ENCODE results near the gene HAT1. TPM values are rescaled to one million over a fixed set of nuclear protein-coding genes. Genes with fewer than 3 reads are reported as not detected.

The HAT1 gene
- total and polyA plus RNA-seq, 2 of the 4 experiments (the other 2 are of a cell fraction) = 24.4 to 42.1 TPM

DNA sequence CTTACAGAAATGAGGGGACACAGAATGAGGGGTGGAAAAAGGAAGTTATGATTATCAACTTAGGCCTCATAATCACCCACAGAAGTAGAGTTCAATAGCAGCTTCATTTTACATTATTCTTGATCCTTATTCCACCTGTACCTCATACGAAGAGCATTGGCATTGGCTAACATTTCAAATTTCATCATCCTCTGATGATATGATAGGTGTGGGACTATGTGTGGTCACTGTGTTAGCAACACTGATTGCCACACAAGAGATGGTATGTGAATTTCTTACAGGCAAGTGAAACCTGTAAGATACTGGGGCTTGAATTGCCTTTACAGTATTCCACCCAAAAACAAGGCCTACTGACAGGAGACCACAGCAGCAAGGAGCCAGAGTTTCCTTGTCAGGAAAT lies 14.0 kb upstream of the HAT1 start:
- Histone ChIP-seq H3K23ac (ENCODE audit: low read depth, low read length) (no peak overlapping the region), H4K91ac (ENCODE audit: insufficient read depth, low read depth, low read length) (no peak overlapping the region), H3K9ac (ENCODE audit: low read depth, low read length) (no peak overlapping the region), H3K36me3 (ENCODE audit: control insufficient read depth, insufficient read depth, low read length) (no peaks in the 10 kb centered on the region), H3K4ac (ENCODE audit: low read depth, low read length) (no peak overlapping the region), H2BK5ac (ENCODE audit: low read depth, low read length, poor library complexity, severe bottlenecking) (no peak overlapping the region), H3K4me3 (ENCODE audit: insufficient read depth, low read depth, low read length) (no peak overlapping the region), H4K20me1 (ENCODE audit: insufficient read depth, low read length) (no peaks in the 10 kb centered on the region), H4K5ac (ENCODE audit: low read depth, low read length) (no peak overlapping the region), H3K27ac (ENCODE audit: insufficient read depth, low read length) (no peak overlapping the region), H2AK5ac (ENCODE audit: low read depth, low read length) (no peak overlapping the region), H2BK120ac (ENCODE audit: low read depth, low read length) (no peak overlapping the region), H3K4me2 (ENCODE audit: low read depth, low read length) (no peak overlapping the region), H3K14ac (replicated peaks; ENCODE audit: low read depth, low read length) (no peak overlapping the region), H3K27me3 (ENCODE audit: control insufficient read depth, insufficient read depth, low read length) (peaks cover 2% of the 10 kb centered on the region; the same call in 1 of the 2 replicates), H2BK20ac (ENCODE audit: low read depth, low read length) (no peak overlapping the region), H3K56ac (ENCODE audit: extremely low read depth, insufficient read depth, low read length) (no peak overlapping the region), H2AFZ (replicated peaks; ENCODE audit: low read length, poor library complexity) (no peak overlapping the region), H2BK15ac (ENCODE audit: low read depth, low read length) (no peak overlapping the region), H3K9me3 (ENCODE audit: control insufficient read depth, insufficient read depth, low read length) (no peaks in the 10 kb centered on the region), H2AK9ac (replicated peaks; ENCODE audit: low read depth, low read length, poor library complexity) (no peak overlapping the region), H3K9me1 (ENCODE audit: insufficient read depth, low read length) (no peaks in the 10 kb centered on the region), H3K4me1 (ENCODE audit: control insufficient read depth, insufficient read depth, low read length) (no peaks in the 10 kb centered on the region), H3K18ac (ENCODE audit: low read depth, low read length) (no peak overlapping the region), H4K8ac (ENCODE audit: low read depth in 2 of 2, low read length in 2 of 2) (no peak overlapping the region), H3K79me1 (ENCODE audit: low read depth in 1 of 2, low read length in 2 of 2) (no peaks in the 10 kb centered on the region)
- DNase-seq (no peak), ATAC-seq (ENCODE audit: low read depth) (no peak)
- in situ Hi-C loops (cut with MboI; ENCODE audit: low sequenced_read_pairs) (no loop called here), intact Hi-C loops (cut with micrococcal nuclease) (no loop called here), dilution Hi-C loops (cut with HindIII; ENCODE audit: low sequenced_read_pairs, unreplicated experiment) (no loop called here)
- WGBS, 2 experiments (ENCODE audit: extremely low coverage in 2 of 2, insufficient read length in 1 of 2) = no CpG with 5 or more reads among the region's 1 CpG
- ChIA-PET CTCF (no interaction called here), POLR2A (ENCODE audit: unreplicated experiment) (no interaction called here)
- BruUV-seq (replicated peaks) = no TSS peak
- no peak for TF ChIP-seq MAFK (IDR thresholded peaks at IDR 0.05; ENCODE audit: low read depth, low read length)
- TF ChIP-seq CHD1 (IDR thresholded peaks at IDR 0.05; ENCODE audit: low read depth, low read length) = no peak
- no peak for TF ChIP-seq MXI1 (IDR thresholded peaks at IDR 0.05; ENCODE audit: borderline replicate concordance, low read depth, low read length)
- no peak for TF ChIP-seq NFE2L2 (IDR thresholded peaks at IDR 0.05; ENCODE audit: low read depth, low read length)
- no peak for TF ChIP-seq BHLHE40 (IDR thresholded peaks at IDR 0.05; ENCODE audit: low read depth, low read length)
- no peak for TF ChIP-seq POLR2A (IDR thresholded peaks at IDR 0.05; ENCODE audit: low read depth, low read length)
- no peak for TF ChIP-seq RAD21 (IDR thresholded peaks at IDR 0.05; ENCODE audit: low read length)
- TF ChIP-seq RCOR1 (IDR thresholded peaks at IDR 0.05; ENCODE audit: insufficient replicate concordance, low read length) = no peak
- TF ChIP-seq SMC3 (IDR thresholded peaks at IDR 0.05; ENCODE audit: low read depth, low read length) = no peak
- TF ChIP-seq, protein P1, sequence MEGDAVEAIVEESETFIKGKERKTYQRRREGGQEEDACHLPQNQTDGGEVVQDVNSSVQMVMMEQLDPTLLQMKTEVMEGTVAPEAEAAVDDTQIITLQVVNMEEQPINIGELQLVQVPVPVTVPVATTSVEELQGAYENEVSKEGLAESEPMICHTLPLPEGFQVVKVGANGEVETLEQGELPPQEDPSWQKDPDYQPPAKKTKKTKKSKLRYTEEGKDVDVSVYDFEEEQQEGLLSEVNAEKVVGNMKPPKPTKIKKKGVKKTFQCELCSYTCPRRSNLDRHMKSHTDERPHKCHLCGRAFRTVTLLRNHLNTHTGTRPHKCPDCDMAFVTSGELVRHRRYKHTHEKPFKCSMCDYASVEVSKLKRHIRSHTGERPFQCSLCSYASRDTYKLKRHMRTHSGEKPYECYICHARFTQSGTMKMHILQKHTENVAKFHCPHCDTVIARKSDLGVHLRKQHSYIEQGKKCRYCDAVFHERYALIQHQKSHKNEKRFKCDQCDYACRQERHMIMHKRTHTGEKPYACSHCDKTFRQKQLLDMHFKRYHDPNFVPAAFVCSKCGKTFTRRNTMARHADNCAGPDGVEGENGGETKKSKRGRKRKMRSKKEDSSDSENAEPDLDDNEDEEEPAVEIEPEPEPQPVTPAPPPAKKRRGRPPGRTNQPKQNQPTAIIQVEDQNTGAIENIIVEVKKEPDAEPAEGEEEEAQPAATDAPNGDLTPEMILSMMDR (conservative IDR thresholded peaks at IDR 0.05; ENCODE audit: low read depth, low read length) = no peak
- TF ChIP-seq MAZ (IDR thresholded peaks at IDR 0.05; ENCODE audit: borderline replicate concordance, low read depth, low read length) = no peak
- no peak for TF ChIP-seq CEBPB (IDR thresholded peaks at IDR 0.05; ENCODE audit: low read depth, low read length)

Measured in IMR-90 (cell line).